Astrocyte (in vitro differentiated cells and primary cell): ENCODE data around the gene WSB1. TPM values are rescaled to one million over a fixed set of nuclear protein-coding genes. Genes with fewer than 3 reads are reported as not detected.

ENCODE experiments used
- DNase-seq: peaks from one replicate; pipeline ENCODE4 v3.0.0-alpha.2; 2010; ENCODE audit warnings: low read depth
- FAIRE-seq: peaks from 2 replicates; lab custom pipeline; 2011; peaks lifted over from hg19 to GRCh38; lab: Jason Lieb, UNC
- H2AFZ ChIP-seq: 2 replicates; pipeline ENCODE4 v1.6.0; 2012; ENCODE audit warnings: low read depth, low read length, inconsistent platforms
- H3K27ac ChIP-seq: 2 replicates; pipeline ENCODE4 v1.5.1; 2011; ENCODE audit warnings: low read depth, low read length, inconsistent platforms
- H3K27me3 ChIP-seq: 2 replicates; pipeline ENCODE4 v1.6.0; 2011; ENCODE audit warnings: low read length, inconsistent platforms; ENCODE audit not compliant: insufficient read depth
- H3K36me3 ChIP-seq: 2 replicates; pipeline ENCODE4 v1.5.1; 2011; ENCODE audit warnings: low read length, inconsistent platforms; ENCODE audit not compliant: insufficient read depth
- H3K4me1 ChIP-seq: 2 replicates; pipeline ENCODE4 v1.5.1; 2011; ENCODE audit warnings: low read length, inconsistent platforms; ENCODE audit not compliant: insufficient read depth
- H3K4me2 ChIP-seq: 2 replicates; pipeline ENCODE4 v1.6.0; 2012; ENCODE audit warnings: low read length, inconsistent platforms
- H3K4me3 ChIP-seq: 2 replicates; pipeline ENCODE4 v1.5.1; 2011; ENCODE audit warnings: low read depth, mild to moderate bottlenecking, low read length, inconsistent platforms; ENCODE audit not compliant: insufficient read depth
- H3K79me2 ChIP-seq: 2 replicates; pipeline ENCODE4 v1.6.0; 2012; ENCODE audit warnings: mild to moderate bottlenecking, low read length, inconsistent platforms; ENCODE audit not compliant: insufficient read depth
- H3K9ac ChIP-seq: 2 replicates; pipeline ENCODE4 v1.6.0; 2012; ENCODE audit warnings: mild to moderate bottlenecking, low read length, inconsistent platforms
- H3K9me3 ChIP-seq: 2 replicates; pipeline ENCODE4 v1.5.1; 2012; ENCODE audit warnings: low read depth, mild to moderate bottlenecking, low read length, inconsistent platforms; ENCODE audit not compliant: insufficient read depth
- H4K20me1 ChIP-seq: 2 replicates; pipeline ENCODE4 v1.6.0; 2012; ENCODE audit warnings: low read length, inconsistent platforms; ENCODE audit not compliant: insufficient read depth
- H3K27ac Mint-ChIP-seq: one replicate; pipeline ENCODE4 v1.8.0; 2021; ENCODE audit warnings: mild to moderate bottlenecking, mixed read lengths; ENCODE audit not compliant: unreplicated experiment
- H3K27me3 Mint-ChIP-seq: one replicate; pipeline ENCODE4 v1.8.0; 2021; ENCODE audit warnings: low read depth, mixed read lengths; ENCODE audit not compliant: unreplicated experiment
- H3K36me3 Mint-ChIP-seq: one replicate; pipeline ENCODE4 v1.8.0; 2021; ENCODE audit warnings: low read depth, mixed read lengths; ENCODE audit not compliant: unreplicated experiment
- H3K4me1 Mint-ChIP-seq: one replicate; pipeline ENCODE4 v1.8.0; 2021; ENCODE audit warnings: low read depth, mixed read lengths; ENCODE audit not compliant: unreplicated experiment
- H3K4me3 Mint-ChIP-seq: one replicate; pipeline ENCODE4 v1.8.0; 2021; ENCODE audit warnings: mild to moderate bottlenecking, moderate library complexity, mixed read lengths; ENCODE audit not compliant: unreplicated experiment
- H3K9me3 Mint-ChIP-seq: one replicate; pipeline ENCODE4 v1.8.0; 2021; ENCODE audit warnings: mild to moderate bottlenecking, mixed read lengths; ENCODE audit not compliant: unreplicated experiment
- EZH2 ChIP-seq: IDR thresholded peaks from 2 replicates; pipeline ENCODE4 v1.6.1; 2012; ENCODE audit warnings: mild to moderate bottlenecking, low read length, inconsistent platforms; ENCODE audit not compliant: insufficient read depth
- total RNA-seq: library from RNA; stranded (reverse); gene quantifications from 2 replicates; pipeline ENCODE4 v1.2.1, GENCODE V29; 2021
- TF ChIP-seq, protein P1 (sequence below): IDR thresholded peaks from 2 replicates; pipeline ENCODE4 v1.5.1; 2011; ENCODE audit warnings: low read depth, mild to moderate bottlenecking, inconsistent platforms, low read length, moderate library complexity; ENCODE audit not compliant: insufficient read depth

Gene WSB1
- total RNA-seq, 1 donor from 2014 or later = 217 TPM

GRCh38 chr17:27303734-27304133 lies 9.8 kb downstream of the WSB1 start:
- no peaks in the 10 kb centered on the region for H3K9me3 ChIP-seq
- peaks cover 97% of the 10 kb centered on the region for H3K79me2 ChIP-seq
- peaks cover 77% of the 10 kb centered on the region for H4K20me1 ChIP-seq
- peaks cover 4% of the 10 kb centered on the region for H3K36me3 Mint-ChIP-seq
- H3K9me3 Mint-ChIP-seq = no peaks in the 10 kb centered on the region
- no peak overlapping the region for H3K9ac ChIP-seq
- no peak overlapping the region for H3K27ac ChIP-seq
- FAIRE-seq (no peak), DNase-seq (no peak)
- no peaks in the 10 kb centered on the region for H3K4me1 ChIP-seq
- no peak overlapping the region for H3K4me3 Mint-ChIP-seq
- TF ChIP-seq, protein P1, sequence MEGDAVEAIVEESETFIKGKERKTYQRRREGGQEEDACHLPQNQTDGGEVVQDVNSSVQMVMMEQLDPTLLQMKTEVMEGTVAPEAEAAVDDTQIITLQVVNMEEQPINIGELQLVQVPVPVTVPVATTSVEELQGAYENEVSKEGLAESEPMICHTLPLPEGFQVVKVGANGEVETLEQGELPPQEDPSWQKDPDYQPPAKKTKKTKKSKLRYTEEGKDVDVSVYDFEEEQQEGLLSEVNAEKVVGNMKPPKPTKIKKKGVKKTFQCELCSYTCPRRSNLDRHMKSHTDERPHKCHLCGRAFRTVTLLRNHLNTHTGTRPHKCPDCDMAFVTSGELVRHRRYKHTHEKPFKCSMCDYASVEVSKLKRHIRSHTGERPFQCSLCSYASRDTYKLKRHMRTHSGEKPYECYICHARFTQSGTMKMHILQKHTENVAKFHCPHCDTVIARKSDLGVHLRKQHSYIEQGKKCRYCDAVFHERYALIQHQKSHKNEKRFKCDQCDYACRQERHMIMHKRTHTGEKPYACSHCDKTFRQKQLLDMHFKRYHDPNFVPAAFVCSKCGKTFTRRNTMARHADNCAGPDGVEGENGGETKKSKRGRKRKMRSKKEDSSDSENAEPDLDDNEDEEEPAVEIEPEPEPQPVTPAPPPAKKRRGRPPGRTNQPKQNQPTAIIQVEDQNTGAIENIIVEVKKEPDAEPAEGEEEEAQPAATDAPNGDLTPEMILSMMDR = no peak
- TF ChIP-seq EZH2 = no peak
- H3K36me3 ChIP-seq = peaks cover 41% of the 10 kb centered on the region
- no peaks in the 10 kb centered on the region for H3K27me3 ChIP-seq
- no peaks in the 10 kb centered on the region for H3K27me3 Mint-ChIP-seq
- peaks cover 6% of the 10 kb centered on the region for H3K4me1 Mint-ChIP-seq
- no peak overlapping the region for H3K4me3 ChIP-seq
- H3K27ac Mint-ChIP-seq = no peak overlapping the region
- no peak overlapping the region for H3K4me2 ChIP-seq
- H2AFZ ChIP-seq = no peak overlapping the region

DNA sequence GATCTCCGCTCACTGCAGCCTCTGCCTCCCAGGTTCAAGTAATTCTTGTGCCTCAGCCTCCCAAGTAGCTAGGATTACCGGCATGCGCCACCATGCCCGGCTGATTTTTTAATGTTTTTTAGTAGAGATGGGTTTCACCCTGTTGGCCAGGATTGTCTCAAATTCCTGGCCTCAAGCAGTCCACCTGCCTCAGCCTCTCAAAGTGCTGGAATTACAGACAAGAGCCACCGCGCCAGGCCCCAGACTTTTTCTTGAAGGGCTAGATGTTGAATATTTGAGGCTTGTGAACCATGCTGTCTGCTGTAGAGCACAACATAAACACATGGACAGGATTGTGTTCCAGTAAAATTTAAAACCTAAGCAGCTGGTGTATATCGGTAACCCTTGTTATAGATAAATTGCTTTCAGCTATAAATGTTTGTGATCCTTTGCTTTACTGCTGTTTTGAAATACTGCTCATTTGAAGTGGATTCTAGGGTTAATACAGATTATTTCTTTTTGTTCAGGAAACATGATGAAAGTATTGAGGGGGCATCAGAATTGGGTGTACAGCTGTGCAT lies 12.4 kb downstream of the WSB1 start:
- Histone ChIP-seq H3K9me3 (no peaks in the 10 kb centered on the region), H2AFZ (no peak overlapping the region), H3K27ac (no peak overlapping the region), H3K9ac (no peak overlapping the region), H3K36me3 (peaks cover 62% of the 10 kb centered on the region), H3K79me2 (peaks cover 76% of the 10 kb centered on the region), H3K27me3 (no peaks in the 10 kb centered on the region), H3K4me1 (no peaks in the 10 kb centered on the region), H3K4me3 (no peak overlapping the region), H4K20me1 (peaks cover 68% of the 10 kb centered on the region), H3K4me2 (no peak overlapping the region)
- DNase-seq (no peak), FAIRE-seq (no peak)
- TF ChIP-seq, protein P1 = no peak
- no peak for TF ChIP-seq EZH2
- Mint-ChIP-seq H3K4me3 (no peak overlapping the region), H3K36me3 (peaks cover 8% of the 10 kb centered on the region), H3K4me1 (peaks cover 1% of the 10 kb centered on the region), H3K9me3 (no peaks in the 10 kb centered on the region), H3K27me3 (no peaks in the 10 kb centered on the region), H3K27ac (no peak overlapping the region)

- DNase-seq (no peak), FAIRE-seq (no peak)
- H3K4me1 Mint-ChIP-seq = peaks cover 8% of the 10 kb centered on the region
- H3K36me3 Mint-ChIP-seq = peaks cover 16% of the 10 kb centered on the region
- no peak overlapping the region for H2AFZ ChIP-seq
- H3K36me3 ChIP-seq = peaks cover 64% of the 10 kb centered on the region
- peaks cover 33% of the 10 kb centered on the region for H3K79me2 ChIP-seq
- no peak overlapping the region for H3K27ac ChIP-seq
- TF ChIP-seq, protein P1 = no peak
- no peak for TF ChIP-seq EZH2
- H3K4me3 ChIP-seq = no peak overlapping the region
- no peaks in the 10 kb centered on the region for H3K9me3 ChIP-seq
- H3K9me3 Mint-ChIP-seq = no peaks in the 10 kb centered on the region
- no peak overlapping the region for H3K4me3 Mint-ChIP-seq
- H3K27me3 ChIP-seq = no peaks in the 10 kb centered on the region
- no peak overlapping the region for H3K4me2 ChIP-seq
- no peaks in the 10 kb centered on the region for H3K27me3 Mint-ChIP-seq
- H4K20me1 ChIP-seq = peaks cover 33% of the 10 kb centered on the region
- no peak overlapping the region for H3K27ac Mint-ChIP-seq
- no peak overlapping the region for H3K9ac ChIP-seq
- H3K4me1 ChIP-seq = peaks cover 8% of the 10 kb centered on the region
Measured at GRCh38 chr17:27310565-27311110, 16.7 kb downstream of the WSB1 start.
